GM12865 (cell line): ENCODE data around the gene TLX2.
"Not testable (repeated sequence)": the region's sequence is repeated elsewhere in the genome, so short reads cannot be mapped to it uniquely, and the experiment has no call there.

Source experiments
- DNase-seq: peaks from one replicate; pipeline ENCODE4 v3.0.0; 2010; ENCODE audit warnings: low read depth
- H3K4me3 ChIP-seq: 2 replicates; pipeline ENCODE4 v1.5.1; 2011; ENCODE audit warnings: mild to moderate bottlenecking, low read depth, low read length, control low read depth
- CTCF ChIP-seq: IDR thresholded peaks from 2 replicates; pipeline ENCODE4 v1.5.1; 2011; ENCODE audit warnings: low read length, control low read depth, low read depth, inconsistent platforms; ENCODE audit not compliant: insufficient read depth; ENCODE audit errors: missing control alignments

Gene TLX2

DNA sequence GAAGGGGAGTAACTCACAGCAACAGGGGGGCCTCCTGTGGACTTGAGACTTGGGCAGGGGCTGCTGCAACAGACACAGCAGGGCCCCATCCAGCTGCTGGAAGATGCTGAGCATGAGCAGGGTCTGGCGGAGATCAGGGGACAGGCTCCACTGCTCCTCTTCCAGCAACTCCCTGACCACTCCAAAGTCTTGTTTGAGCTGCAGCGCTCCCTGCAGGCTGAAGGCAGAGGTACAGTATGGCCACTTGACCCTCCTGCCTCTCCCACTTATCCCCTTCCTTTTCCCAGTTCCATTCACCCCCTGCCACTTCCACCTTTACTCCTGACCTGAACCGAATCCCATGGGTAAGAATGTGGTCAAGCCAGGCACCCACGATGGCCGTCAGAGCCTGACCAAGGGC lies 39.4 kb upstream of the TLX2 start:
- no peak for DNase-seq
- TF ChIP-seq CTCF = peak; percentile 44

GRCh38 chr2:74481431-74481830 lies 32.8 kb upstream of the TLX2 start:
- no peak for DNase-seq
- peak overlapping the region; percentile 90 for H3K4me3 ChIP-seq
- no peak for TF ChIP-seq CTCF

More for the DNA sequence above, 39.4 kb upstream of the TLX2 start:
- H3K4me3 ChIP-seq = no peak overlapping the region

- H3K4me3 ChIP-seq = peak overlapping the region; percentile 90
- DNase-seq = peak; percentile 81
- no peak for TF ChIP-seq CTCF
These were observed 32.1 kb upstream of the TLX2 start for GRCh38 chr2:74481961-74482800.

- peak; percentile 96 for DNase-seq
- peak within 1 kb of the TSS; percentile 90 for H3K4me3 ChIP-seq
- peak; percentile 95 for TF ChIP-seq CTCF
These were observed 31.2 kb upstream of the TLX2 start, which contains the start of the genes CCDC142 and TTC31 for GRCh38 chr2:74482801-74483674. Gene CCDC142, minus strand, starts transcription at chr2:74482998. Its CDS starts 161 bp downstream, at chr2:74482837. Gene TTC31, plus strand, starts transcription at chr2:74483081. Its CDS starts 15 bp downstream, at chr2:74483096.

DNA sequence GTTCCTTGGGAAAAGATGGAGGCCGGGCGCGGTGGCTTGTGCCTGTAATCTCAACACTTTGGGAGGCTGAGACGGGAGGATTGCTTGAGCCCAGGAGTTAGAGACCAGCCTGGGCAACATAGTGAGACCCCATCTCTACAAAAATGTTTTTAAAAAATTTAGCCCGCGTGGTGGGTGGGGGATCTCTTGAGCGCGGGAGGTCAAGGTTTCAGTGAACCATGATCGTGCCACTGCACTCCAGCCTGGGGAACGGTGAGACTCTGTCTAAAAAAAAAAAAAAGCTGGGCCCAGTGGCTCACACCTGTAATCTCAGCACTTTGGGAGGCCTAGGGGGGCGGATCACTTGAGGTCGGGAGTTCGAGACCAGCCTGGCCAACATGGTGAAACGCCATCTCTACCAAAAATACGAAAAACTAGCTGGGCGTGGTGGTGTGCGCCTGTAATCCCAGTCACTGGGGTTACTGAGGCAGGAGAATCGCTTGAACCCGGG lies 30.5 kb upstream of the TLX2 start:
- peak overlapping the region; percentile 90 for H3K4me3 ChIP-seq
- DNase-seq = not testable (repeated sequence)

DNA sequence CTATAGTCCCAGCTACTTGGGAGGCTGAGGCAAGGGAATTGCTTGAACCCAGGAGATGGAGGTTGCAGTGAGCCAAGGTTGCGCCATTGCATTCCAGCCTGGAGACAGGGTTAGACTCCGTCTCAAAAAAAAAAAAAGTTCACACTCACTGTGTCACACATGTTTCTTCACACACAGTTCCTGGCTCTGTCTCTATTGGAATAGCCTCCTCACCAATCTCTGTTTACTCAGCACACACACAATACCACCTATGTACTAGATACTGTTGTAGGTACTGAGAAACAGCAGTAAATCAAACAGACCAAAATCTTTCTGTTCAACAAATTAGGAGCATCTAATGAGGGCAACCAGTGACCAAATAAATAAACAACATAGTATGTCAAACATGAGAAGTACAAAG lies 28.1 kb upstream of the TLX2 start:
- TF ChIP-seq CTCF = no peak
- DNase-seq = no peak
- no peak overlapping the region for H3K4me3 ChIP-seq

DNA sequence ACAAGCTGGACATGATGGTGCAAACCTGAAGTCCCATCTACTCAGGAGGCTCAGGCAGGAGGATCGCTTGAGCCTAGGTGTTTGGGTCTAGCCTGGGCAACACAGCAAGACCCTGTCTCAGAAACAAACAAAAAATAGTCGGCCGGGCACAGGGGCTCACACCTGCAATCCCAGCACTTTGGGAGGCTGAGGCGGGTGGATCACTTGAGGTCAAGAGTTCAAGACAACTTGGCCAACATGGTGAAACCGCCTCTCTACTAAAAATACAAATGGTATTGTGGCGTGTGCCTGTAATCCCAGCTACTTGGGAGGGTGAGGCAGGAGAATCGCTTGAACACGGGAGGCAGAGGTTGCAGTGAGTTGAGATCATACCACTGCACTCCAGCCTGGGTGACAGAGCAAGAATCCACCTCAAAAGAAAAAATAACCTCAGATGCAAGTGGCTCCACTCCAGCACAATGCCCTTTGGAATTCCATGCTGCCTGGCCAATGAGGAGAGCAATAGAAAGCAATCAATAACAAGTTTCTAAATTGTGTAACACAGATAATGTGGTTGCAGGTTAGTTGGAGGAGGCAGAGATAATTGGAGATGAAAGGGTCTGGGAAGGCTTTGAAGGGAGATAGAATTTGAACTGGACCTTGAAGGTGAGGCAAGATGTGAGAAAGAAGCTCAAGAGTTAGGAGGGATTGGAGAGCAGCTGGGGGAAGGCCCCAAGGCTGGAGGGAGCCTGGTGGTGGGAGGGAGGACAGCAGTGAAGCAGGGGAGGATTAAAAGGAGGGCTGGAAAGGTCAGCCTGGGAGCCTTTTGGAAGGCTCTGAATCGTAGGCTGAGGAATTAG lies 25.4 kb upstream of the TLX2 start:
- no peak for TF ChIP-seq CTCF
- DNase-seq = no peak
- no peak overlapping the region for H3K4me3 ChIP-seq
